ENCODE results near the gene FRY.
"Not testable (repeated sequence)": the region's sequence is repeated elsewhere in the genome, so short reads cannot be mapped to it uniquely, and the experiment has no call there.

FRY gene

DNA sequence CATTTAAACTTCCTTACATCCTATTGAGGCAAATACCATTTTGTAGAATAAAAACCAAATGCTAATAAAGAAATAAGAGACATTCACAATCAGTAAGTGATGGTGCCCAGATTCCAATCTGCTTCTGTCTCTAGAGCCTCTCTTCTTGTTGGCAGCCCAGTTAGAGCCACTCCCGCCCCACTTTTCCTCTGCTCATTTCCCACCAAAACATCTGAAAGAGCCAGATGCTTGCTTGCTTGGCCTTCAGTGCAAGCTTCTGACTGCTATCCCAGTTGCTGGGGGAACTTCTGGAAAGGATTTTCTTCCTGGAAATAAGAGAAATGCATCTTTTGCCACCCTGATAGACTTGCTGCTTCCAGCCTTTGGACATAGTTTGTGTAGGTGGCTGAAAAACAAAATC, 12.9 kb downstream of the FRY start:
- DNase-seq, result no peak

DNA sequence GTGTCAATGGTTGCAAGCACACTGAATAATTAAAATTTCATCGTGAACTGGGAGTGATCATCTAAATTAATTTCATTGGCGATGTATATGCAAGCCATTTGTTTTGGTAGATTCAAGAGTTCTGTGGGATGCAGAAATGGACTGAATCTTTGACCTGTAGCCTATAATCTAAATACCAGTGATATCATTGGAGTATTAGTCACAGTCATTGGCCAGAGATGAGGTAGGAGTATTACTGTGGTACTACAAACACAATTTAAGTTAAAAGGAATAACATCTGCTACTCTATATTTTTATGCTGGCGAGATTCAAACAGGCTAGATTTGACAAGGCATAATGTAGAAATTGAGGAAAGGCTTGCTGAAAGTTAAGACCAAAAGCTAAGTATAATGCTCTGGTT, 14.0 kb downstream of the FRY start:
- no peak for DNase-seq

DNA sequence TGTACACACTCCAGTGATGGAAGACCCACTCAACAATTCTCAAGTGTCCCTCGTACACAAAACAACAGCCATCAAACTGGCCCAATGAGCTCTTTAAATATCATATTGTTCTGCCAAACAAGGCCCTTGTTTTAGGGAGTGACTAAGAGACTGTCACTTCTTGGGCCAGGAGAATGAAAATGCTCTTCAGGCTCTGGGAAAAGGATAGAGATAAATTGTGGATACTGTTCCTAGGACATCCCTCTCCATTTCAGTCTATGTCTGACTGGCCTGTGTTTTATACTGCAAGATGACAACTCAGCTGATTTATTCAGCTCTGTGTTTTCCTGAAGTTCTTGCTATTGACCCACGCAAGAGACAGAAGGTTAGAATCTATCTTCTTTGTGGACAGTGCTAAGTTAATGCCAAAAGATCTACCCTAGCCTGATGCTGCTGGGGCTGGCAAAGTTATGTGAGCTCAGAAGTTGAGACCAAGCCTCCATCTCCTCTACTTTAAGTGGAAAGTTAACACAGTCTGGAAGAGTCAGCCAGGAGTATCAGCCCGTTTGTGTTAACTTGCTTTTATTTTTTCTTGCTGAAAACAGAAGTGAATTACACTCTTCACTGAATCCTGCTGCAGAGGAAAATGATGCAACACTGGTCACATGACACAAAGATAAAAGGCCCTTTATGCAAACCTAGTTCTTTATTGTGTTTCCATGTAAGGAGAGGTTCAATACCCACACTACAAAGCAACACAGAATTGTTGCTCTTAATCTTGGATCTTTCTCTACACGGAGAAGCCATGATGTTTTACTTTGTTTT, 14.6 kb downstream of the FRY start:
- no peak for DNase-seq

DNA sequence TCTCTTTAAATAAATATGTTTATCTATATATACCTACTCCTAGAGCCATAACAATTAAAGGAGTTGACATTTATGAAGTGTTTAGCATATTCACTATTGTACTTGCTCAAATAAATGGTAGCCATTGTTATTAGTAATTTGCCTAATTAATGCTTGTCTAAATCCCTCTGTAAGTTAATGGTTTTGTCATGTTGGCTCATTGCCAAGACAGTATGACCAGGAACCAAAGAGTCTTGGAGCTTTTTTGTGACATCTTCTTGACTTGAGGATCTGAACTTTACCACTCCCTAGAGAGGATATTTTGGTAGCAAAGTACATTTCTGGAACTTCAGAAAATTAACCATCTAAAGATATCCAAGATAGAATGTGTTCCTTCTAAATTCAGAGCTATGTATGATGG, 15.5 kb downstream of the FRY start:
- DNase-seq, result no peak

DNA sequence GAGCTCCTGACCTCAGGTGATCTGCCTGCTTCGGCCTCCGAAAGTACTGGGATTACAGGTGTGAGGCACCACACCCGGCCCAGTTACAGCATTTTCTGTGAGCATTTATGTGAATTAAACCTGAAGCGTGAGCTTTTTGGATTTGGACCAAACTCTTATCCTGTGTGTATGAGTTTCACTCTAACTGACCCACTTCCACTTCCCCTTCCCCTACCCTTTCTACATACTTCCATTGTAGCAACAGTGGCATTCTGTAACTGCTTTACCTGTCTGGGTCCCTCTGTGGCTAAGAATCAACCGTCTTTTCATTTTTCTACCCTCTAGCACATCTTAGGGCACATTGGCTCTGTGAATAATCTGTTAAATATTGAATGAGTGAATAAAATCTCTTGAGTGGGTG, 16.2 kb downstream of the FRY start:
- DNase-seq, result no peak

DNA sequence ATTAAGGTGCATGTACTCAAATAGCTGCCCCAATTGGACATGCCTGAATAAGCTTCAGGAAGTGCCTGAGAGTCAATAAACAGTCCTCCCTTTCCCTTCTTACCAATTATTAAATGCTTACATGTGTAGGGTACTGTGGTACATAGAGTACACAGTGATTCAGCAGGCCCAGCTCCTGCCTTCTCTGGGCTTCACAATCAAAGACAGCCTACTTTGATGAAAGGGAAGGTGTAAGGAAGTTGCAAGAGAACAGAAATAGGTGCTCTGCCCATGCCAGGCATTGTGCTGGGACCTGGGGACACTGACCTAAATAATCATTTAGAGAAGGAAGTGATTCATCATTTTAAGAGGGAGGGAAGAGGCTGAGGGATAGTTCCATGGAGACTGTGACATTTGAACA, 17.2 kb downstream of the FRY start:
- DNase-seq, result no peak

DNA sequence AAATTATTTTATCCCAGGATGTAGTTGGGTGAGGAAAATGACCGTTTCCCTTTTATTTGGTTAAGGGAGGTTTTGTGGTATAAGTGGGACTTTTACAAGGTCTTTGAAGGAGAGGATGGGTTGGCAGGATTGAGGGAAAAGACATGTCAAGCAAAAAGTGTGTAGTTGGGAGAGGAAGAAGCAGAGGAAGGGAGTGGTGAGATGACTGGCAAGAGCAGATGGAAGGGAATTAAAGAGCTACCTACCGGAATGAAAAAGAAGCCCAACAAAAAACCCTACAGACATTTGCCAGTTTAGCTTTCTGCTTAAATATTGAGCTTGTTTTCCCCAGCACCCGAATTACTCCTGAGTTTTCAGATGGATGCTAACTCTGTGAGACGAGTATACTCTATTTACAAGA, 19.6 kb downstream of the FRY start:
- DNase-seq, result no peak

DNA sequence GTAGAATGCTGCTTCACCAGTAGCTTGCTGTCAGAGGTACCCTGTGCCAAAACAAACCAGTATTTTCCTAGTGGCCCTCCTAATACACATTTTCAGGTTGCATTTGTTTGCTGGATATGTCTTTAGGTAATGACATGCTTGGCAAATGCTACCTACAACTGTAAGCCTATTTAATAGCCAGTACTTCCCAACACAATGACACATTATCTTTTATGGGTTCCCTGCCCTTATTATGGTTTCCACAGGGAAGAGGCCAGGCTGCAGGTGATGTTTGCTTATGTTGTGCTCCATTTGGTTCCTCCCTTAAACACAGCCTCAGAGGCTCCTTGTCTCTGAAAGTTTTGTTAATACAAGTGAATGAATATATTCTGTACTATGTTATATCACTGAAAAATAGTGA, 24.7 kb downstream of the FRY start:
- no peak for DNase-seq

DNA sequence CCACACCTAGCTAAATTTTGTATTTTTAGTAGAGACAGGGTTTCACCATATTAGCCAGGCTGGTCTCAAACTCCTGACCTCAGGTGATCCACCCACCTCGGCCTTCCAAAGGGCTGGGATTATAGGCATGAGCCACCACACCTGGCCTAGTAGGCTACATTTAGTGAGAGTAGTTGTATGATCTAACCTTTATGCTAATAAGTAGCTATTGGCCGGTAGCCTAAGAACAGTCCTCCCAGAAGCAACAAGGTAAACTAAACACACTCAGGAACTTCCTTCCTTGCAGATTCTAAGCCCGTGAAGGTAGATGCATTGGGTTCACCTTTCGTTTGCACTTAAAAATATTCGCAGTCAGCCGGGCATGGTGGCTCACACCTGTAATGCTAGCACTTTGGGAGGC, 25.8 kb downstream of the FRY start:
- DNase-seq, result not testable (repeated sequence)

DNA sequence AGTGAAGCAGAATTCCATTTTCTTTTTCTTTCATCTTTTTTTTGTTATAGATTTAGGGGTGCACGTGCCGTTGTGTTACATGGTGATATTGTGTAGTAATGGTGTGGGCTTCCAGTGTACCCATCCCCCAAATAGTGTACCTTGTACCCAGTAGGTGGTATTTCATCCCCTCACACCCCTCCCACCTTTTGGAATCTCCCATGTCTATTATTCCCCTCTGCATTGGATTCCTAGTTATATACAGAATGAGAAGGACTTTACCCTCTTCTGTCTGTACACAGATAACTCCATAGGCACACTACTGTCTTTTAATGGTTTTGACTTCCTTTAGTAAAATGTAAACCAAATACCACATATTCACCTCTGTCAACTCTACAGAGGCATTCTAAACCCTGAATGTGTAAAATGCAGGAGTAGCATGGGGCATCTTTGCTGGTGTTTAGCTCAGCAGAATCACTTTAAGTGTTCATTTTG, 28.0 kb downstream of the FRY start:
- no peak for DNase-seq

DNA sequence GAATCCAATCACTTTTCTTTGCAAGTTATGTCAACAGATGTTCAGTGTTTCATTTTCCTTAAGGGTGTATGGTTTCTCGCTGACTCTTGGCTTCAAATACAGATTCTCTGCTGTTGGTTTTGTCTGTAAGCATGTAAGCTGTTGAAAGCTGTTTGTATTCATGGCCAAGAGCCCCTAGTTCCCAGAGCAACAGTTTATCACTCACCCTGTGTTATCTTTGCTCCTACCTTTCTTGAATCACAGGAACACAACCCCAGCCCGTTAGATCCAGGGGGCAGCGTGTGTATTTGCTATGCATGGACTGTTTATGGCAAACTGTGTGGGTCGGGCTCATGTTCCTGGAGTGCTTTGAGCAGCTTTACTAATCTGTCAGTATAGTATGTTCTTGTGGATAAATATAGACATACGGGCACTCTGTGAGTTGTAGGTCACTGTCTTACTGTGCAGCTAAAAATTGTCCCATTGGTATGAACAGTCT, 28.9 kb downstream of the FRY start:
- no peak for DNase-seq

DNA sequence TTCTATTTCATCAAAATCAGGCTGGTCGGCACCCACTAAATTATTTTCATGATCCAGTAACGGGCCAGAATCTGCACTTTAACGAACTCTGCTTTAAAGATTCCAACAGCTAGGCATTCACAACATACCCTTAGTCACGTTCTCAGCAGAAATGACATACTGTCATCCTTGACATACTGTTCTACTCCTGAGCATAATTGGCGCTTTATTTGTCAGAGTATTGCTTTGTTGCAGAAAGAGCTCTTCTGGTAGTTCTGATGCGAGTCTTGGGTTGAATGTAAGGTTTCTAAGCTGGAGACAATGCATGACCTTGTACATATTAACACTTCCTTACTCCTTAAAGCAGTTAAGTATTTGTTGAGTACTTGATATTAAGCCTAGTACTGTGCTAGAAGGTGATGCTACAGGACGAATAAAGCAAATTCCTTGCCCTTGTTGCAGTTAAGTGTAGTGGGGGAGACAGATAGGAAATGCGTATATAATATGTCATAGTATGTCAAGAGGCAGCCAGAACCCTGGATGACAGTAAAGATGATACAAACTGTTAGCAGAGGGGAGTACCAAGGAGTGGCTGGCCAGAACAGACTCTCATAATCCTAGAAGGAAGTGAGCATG, 32.2 kb downstream of the FRY start:
- DNase-seq, result no peak

DNA sequence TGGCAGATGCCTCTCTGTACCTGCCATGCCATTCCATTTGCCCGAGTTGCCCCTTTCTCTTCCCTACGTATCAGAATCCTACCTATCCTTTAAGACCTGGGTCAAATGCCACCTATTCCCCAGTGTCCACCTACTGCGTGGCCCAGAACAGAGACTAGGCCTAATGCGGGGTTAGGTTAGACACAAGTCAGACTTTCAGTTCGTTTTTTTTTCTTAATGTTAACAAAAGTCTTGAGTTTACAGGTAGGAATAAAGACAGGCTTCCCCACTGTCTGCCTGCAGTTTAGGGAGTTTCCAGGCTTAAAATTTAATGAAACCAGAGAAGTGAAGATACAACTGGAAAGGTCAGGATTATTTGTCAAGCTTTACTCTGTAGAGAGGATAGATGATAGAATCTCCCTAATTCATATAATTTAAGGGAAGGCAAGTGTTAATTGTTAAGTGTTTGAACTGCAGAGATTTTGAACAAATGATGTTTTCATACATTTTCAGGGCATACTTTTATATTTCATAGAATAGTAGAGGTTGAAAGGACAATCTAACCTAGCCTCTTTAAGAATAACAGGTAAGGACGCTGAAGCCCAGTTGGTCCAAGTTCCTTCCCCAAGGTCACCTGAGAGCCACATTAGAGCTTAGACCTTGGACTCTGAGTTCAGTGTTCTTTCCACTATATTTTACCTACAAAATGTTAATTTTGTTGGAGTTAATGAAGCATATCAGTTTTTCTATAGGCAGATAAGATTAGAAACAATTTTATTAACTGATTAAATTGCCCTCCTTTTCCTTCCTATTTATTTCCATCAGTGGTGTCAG, 35.8 kb downstream of the FRY start:
- no peak for DNase-seq

DNA sequence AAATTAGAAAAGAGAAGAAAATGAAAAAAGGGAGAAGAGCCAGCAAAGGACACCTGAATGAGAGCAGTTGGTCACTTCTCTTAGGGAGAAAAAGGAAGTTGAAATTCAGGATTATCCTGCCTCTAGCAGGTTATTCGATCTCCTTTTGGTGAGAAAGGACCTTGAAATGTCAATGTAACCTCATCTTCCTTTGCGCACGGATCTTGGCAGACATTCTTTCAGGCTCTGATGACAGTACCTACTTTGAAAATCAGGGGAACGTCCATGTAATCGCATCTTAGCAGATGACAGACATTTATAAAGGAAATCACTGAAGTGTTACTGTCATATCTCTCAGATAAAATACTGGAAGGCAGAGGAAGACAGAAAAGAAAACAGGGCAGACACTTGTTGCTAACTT, 36.7 kb downstream of the FRY start:
- DNase-seq, result no peak

DNA sequence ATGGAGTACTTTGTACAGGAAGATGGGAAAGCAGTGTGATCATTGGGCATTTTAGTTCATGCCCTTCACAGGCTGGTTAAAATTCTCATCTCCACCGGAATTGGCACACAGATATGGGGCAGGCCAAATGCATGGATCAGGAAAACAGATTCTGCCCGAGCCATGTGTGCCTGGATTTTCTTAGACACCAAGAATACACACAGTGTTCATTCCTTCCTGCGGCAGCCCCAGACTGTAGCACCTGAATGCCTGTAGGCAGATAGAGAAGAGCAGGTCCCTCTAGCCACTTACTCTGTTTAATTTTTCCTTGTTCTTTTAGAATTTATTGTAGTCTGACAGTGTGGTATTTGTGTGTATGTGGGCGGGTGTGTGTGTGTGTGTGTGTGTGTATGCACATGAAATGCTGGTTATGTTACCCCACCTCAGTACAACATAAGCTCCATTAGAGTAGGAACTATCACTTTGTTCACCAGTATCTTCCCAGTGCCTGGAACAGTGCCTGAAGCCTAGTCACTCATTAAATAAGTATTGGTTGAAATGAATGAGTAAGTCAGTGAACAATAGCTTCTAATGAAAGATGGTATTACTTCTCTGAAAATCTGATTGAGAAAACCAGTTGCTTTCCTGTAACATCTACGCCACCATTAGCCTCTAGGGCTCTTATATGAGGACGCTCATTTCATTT, 41.7 kb downstream of the FRY start:
- DNase-seq, result no peak

DNA sequence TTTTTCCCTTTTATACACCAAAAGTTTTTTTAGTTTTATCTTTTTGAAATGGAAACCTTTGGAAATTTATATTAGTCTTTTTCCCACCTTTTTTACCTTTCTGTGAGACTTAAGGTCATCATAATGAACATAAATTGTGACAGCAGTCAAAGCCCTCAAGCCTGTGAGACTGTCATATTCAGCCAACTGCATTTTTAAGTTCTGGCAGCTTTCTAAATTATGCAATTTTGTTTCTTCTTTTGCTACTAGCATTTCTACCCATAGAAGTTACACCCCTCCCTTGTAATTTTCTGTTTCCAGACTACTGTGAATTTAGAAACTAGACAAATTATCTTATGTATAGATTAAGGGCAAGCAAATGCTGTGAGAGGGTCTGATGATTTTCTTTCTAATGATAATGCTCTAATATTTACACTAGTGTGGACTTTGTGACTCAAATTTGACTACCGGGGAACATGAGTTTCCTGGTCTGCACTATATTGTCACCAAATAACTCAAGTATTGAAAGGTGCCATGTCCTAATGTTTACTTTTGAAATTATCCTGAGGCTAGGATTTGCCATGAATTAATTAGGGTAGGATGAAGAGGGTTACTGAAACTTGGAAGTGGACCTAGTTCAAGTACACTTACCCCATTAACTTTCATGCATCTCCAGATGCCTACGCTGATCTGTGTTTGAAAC, 43.7 kb downstream of the FRY start:
- DNase-seq, result no peak

DNA sequence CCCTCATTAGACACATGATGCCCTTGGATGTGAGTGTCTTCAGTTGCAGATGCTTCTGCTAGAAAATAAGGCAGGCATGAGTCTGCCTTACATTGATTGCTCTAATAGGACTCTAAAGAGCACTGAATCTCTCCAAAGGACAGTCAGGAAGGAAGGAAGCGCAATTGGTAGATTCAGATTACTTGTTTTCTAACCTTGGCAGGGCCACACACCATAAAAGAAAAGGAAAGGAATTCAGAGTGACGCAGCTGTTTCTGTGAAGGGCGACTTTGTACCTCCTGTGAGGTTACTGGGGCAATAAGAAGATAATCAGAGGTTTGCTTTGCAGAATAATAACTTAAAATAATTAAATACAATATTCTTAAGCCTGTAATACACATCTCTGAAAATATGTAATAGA, 48.0 kb downstream of the FRY start:
- DNase-seq, result no peak

DNA sequence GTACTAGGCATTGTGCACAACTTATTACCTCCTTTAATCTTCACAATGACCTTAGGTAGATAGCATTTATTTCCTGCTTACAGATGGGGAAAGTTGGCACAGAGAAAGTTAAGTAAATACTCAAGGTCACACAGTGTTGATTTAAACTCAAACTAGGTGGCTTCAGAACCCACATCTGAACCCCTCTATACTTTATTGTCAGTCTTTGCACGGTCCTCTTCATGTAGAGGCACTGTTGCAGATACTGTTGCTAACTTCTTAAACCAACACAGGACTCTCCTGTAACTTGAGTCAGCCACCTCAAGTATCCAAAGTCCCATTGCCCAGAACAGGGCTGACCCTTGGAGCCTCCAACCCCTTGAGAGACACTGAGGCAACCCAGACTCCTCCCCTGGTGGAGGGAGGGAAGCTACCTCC, 48.8 kb downstream of the FRY start:
- no peak for DNase-seq

DNA sequence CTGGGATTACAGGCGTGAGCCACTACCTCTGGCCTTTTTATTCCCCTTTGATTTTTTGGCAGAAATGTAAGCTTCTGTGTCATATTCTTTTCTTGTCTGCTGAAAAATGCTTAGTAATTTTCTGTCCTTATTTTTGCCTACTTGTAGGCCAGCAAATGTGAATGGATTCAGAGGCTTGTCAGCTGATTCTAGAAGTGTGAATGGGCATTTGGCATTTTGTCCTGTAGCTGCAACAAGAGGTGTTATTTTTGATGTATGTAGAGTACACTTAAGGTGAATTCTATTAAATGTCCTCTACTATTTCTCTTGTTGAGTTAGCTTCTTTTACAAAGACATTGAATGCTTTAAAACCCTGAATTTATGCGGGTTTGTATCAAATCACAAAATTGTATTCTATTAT, 50.0 kb downstream of the FRY start:
- no peak for DNase-seq

DNA sequence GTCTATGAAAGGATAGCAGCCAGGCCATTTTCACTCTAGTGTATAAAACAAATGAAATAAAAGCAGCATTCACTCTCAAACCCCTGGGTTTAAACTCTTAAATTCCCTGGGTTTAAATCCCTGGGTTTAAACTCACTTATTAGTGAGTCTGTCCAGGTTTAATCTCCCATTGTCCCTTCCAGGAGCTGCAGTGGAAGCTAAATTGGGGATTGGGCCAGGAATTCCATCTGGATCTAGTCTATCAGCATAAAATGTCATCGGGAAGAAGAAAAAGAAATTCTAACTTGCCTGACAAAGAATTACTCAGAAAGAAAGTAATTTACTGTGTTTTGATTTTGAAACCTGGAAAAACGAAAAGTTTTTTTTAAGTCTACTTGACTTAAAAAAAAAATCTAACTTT, 54.8 kb downstream of the FRY start:
- no peak for DNase-seq

DNA sequence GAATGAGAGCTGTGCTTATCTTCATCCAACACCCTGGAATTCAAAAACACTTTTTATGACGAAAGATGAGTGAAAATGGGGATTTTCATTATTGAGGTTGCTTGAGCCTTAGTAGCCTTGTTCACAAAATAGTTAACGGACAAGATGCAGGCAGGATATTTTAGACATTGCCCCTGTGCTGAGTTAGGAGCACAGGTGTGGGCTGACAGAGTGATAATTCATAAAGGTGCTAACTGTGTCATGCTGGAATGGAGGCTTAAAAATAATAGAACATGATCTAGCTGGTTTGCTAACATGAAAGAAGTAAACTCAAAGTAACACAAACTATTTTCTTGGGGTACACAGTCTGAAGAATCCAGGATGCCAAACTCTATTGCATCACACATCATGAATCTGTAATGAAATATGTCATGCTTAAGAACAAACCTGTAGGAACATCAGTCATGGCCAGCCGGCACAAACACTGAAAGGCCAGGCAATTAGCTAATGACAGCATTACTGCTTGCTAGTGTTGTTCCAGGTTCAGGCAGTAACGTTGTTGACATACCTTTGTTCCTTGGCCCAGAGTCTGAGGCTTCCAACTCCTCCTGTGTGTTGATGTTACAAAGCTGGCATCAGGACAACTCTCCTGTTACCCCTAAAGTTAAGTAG, 55.3 kb downstream of the FRY start:
- no peak for DNase-seq

Data from activated naive CD4-positive, alpha-beta T cell treated with anti-CD3 and anti-CD28 coated beads, Interleukin-2, amount 50 U/mL, for 16 hours (primary cell).